GM12872 (cell line): ENCODE measurements around the gene DGKQ.

Source experiments
- TF ChIP-seq, protein P1 (sequence below): IDR thresholded peaks from 3 replicates; pipeline ENCODE4 v1.5.1; 2011; ENCODE audit warnings: low read depth, mild to moderate bottlenecking, low read length, moderate library complexity; ENCODE audit not compliant: insufficient read depth

The DGKQ gene

DNA sequence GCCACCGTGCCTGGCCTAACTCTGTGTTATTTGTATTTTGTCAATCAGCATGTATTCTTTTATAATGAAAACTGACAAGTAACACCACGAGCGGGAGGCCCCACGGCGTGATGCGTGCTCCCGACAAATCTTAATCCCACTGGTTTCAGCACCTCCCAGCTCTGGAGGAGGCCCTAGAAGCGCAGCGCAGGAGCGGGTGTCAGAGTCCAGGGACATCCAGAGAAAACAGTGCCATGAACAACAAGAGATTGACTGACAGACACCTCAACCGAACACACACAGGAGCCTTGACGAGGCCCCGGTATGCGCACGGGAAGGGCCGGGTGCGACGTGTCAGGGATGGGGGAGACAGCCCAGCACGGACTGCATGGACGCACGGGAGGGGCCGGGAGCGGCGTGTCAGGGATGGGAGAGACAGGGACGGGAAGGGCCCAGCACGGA is 64.2 kb downstream of the DGKQ start:
- TF ChIP-seq, protein P1, sequence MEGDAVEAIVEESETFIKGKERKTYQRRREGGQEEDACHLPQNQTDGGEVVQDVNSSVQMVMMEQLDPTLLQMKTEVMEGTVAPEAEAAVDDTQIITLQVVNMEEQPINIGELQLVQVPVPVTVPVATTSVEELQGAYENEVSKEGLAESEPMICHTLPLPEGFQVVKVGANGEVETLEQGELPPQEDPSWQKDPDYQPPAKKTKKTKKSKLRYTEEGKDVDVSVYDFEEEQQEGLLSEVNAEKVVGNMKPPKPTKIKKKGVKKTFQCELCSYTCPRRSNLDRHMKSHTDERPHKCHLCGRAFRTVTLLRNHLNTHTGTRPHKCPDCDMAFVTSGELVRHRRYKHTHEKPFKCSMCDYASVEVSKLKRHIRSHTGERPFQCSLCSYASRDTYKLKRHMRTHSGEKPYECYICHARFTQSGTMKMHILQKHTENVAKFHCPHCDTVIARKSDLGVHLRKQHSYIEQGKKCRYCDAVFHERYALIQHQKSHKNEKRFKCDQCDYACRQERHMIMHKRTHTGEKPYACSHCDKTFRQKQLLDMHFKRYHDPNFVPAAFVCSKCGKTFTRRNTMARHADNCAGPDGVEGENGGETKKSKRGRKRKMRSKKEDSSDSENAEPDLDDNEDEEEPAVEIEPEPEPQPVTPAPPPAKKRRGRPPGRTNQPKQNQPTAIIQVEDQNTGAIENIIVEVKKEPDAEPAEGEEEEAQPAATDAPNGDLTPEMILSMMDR = no peak
